SH-SY5Y (cell line): ENCODE measurements around the gene UBP1.

Source experiments
- GATA2 ChIP-seq: IDR thresholded peaks from 2 replicates; pipeline ENCODE4 v1.6.1; 2011; ENCODE audit warnings: mild to moderate bottlenecking, low read depth, low read length
- GATA3 ChIP-seq: IDR thresholded peaks from 2 replicates; pipeline ENCODE4 v1.6.1; 2011; ENCODE audit warnings: low read depth, mild to moderate bottlenecking, low read length, moderate library complexity

GRCh38 chr3:33425453-33425852 is 14.8 kb downstream of the UBP1 start:
- TF ChIP-seq GATA2: no peak
- TF ChIP-seq GATA3: no peak
